GM21515 (cell line): ENCODE data around the gene PBRM1.

Source experiments
- ATAC-seq: cut with Tn5 transposase; IDR thresholded peaks from one replicate; pipeline ENCODE4 v1.9.1; 2021; ENCODE audit not compliant: unreplicated experiment

The PBRM1 gene

DNA sequence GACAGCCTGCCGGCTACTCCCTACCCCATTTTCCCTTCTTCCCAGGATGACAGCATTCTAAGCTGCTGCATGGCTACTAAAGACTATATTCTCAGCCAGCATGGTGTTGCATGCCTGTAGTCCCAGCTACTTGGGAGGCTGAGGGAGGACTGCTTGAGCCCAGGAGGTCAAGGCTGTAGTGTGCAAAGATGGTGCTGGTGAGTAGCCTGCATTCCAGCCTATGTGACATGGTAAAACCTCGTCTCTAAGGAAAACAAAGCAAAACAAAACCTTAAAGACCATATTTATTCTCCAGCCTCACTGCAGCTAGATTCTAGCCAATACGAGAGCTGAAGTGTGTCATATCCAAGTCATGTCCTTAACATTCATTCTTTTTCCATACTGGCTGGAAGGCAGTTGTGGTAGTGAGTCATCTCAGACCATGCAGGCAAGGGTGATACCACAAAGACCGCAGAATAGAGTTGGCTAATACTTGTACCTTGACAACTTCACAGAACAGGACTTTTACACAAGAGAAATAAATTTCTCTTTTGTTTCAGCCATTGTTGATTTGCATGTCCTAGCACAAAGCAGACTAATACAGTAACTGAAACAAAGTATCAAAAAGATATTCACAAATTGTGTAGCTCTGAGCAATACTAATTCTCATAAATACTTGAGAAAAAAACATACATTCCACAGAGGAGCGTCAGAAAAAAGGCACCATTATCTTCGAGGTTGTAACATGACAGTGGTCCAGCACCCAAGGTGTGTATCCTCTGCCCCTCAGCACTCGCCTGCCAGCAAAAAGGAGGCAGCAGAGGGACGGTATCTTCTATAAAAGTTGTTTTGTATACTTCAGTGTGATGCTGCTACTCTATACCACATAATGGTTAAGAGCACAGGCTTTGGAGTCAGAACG, 14.8 kb downstream of the PBRM1 start:
- peak; percentile 60 for ATAC-seq

DNA sequence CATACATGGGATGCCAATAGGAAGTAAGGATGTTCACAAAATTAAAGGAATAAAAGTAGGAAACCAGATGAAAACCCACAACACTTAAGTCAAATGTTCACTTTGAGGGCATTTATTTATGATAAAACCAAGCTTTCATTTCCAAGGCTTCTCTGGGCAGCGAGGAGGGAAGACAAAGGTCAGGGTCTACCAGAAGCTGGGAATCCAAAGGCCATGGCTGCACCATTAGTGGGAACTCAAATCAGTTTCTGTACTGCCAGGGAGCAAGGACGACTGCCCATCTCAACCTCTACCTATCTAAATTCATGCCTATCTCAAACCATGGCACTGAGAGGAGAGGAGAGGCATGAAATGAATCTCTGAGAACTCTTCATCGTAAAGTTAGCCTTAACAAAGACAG, 22.6 kb downstream of the PBRM1 start:
- no peak for ATAC-seq

DNA sequence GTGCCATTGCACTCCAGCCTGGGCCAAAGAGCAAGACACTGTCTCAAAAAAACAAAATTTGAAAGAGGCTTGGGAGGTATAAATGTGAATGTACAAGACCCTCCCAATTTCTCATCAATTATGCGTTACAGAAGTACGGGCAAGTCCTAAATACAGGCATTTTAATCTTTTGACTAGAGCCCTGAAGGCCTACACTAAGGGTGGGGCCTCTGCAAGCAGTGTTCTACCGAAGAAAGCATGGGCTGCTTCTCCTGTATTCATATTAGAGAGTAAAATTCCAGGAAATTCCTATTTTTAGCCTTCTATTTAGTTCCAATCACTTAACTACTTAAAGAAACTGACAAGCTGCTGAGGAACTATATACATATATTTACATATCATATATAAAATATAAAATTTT, 25.7 kb downstream of the PBRM1 start:
- no peak for ATAC-seq

DNA sequence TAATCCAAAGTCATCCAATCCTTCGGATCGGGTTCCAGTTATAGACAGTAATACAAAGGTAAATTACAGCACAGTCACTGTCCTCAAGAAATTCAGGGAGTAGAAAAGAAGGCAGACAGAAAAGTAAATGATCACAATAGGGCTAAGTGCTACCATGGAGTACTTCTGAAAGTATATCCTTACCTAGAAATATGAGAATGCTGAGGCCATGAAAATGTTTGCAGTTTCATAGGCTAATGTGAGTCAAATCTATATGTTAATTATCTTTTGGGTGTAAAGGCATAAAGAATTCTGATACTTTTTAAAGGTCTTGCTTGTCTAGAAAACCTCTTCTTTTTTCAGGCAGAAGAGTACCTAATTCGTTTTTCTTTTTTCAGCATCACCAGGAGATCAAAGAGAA, 29.8 kb downstream of the PBRM1 start:
- no peak for ATAC-seq

DNA sequence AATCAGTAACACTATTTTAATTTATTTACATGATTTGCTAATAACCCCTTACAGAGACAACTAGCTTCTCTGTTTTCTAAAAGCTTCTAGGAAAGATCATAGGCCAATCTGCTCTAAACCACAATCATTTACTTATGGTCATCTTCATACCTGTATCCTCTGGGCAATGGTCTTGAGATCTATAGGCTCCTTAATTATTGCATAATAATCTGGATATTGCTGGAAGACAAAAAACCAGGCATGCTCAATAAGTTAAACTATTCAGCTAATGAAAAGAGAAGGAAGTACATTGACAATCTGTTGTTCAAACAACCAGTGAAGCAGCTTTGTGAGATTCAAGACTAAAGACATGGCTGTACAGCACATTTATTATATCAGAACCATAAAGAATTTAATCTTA, 34.1 kb downstream of the PBRM1 start:
- ATAC-seq: no peak

DNA sequence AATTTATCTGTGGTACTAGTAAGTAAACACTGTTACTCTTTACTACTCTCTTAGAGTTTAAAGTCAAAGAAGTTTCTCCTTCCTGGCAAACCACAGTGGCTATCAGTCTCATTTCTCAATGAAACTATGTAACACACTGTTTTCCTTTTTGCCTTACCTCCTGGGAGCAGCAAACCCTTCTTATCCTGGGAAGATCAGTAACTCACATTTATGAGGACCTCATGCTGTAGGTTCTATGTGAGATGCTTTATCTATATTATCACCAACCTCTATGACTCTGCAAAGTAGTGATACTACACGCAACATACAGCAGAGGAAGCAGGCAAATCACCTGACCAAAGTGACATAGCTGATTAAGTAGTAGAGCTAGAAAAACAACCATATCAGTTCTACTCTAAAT, 35.3 kb downstream of the PBRM1 start:
- ATAC-seq: no peak

DNA sequence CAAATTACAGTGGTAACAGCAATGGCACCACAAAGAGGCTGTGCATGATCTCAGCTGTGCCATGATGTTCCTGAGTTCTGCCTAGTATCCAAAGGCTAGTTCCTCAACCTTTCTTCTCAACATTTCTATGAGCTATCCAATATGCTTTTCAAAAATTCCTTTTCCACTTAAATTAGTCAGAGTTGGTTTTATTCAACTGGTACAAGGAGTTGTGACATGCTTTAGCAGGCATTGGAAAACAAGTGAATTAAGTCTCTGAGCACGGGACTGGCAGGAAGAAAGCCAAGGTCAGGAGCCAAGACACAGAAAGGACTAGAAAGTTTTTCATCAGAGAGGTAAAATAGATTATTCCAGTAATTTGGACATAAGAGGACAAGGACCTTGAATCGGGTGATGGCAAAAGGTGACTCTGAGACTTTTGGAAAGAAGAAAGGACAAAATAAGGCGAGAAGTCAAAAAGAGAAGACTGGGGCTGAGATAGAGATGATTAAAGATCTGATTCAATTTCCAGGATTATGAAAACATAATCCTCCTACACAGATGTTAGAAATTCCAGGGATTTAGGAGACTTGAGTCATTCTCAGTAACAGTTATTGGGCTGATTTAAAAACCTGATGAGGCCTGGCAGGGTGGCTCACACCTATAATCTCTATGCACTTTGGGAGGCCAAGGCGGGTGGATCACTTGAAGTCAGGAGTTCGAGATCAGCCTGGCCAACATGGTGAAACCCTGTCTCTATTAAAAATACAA, 36.1 kb downstream of the PBRM1 start:
- no peak for ATAC-seq

DNA sequence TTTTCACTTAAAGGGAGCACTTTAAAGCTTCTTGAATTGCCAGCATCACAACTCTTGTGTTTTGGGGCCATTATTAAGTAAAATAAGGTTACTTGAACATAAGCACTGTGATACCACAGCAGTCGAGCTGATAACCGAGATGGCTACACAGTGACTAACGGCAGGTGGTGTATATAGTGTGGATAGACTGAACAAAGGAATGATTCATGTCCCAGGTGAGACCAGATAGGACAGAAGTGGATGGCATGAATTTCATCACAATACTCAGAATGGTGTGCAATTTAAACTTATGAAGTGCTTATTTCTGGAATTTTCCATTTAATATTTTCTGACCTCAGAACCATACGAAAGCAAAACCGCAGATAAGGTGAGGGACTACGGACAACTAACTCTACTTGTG, 40.2 kb downstream of the PBRM1 start:
- no peak for ATAC-seq

DNA sequence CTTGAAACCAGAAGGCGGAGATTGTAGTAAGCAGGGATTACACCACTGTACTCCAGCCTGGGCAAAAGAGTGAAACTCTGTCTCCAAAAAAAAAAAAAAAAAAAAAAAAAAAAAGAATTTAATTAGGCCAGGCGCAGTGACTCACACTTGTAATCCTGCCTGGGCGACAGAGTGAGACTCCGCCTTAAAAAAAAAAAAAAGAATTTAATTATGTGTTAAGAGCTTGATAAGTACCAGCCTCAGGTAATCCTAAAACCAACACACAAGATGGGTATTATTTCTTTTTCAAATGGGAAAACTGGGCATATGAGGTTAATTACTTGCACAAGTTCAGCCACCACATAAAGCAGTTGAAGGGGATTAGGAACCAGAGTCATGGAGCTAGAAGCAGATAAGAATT, 49.0 kb downstream of the PBRM1 start:
- no peak for ATAC-seq

DNA sequence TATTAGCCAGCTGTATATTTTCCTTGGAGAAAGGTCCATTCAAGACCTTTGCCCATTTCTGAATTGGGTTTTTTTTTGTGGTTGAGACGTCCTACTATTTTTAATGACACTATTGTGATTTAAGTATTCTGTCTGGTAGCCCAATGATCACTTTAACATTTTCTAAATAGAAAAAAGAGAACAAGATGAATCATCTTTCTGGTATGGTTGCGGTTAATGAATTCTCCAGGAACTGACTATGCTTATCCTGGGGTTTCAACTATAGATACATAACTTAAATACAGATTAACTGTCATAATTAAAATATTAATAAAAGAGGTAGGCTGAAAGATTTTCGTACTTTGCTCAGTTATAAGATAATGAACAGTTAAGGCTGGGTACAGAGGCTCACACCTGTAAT, 51.9 kb downstream of the PBRM1 start:
- no peak for ATAC-seq

DNA sequence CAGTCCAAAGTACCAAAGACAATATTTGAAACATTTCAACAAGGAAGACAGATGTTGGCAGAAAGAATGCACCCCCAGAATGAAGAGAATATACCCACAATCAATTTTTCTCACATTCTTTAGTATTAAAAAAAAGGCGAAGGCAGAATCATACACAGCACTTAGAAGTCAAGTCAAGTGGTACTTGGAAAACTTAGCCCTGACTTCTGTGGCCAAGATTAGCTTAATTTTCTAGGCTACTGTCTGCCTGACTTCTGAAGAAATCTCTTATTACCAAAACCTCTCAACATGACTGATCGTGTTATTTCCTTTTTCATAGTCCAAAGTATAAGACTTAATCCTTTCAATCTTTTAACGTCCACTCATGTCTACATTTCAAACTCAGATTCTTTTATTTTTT, 60.7 kb downstream of the PBRM1 start:
- no peak for ATAC-seq

DNA sequence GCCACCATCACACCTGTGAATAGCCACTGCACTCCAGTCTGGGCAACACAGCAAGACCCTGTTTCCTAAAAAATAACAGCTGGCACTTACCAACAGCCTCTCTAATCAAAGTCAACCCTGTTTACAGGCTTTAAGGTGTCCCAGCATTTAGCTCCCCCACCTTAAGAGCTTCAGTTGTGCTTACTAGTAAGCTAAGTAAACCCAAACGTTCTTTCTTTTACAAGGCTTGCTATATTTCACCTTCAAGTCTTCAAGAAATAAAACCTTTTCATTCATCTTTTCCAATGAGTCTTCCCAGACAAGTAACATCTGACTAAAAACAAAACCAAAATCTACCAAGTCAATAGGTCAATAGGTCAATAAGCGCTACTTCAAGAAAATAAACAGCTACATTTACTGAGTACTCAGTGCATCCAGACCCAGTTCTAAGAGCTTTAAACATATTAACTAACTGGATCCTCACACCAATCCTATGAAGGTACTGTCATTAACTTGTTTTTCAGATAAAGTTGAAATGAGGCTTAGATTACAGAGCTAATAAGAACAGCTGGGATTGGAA, 62.4 kb downstream of the PBRM1 start:
- ATAC-seq: no peak

DNA sequence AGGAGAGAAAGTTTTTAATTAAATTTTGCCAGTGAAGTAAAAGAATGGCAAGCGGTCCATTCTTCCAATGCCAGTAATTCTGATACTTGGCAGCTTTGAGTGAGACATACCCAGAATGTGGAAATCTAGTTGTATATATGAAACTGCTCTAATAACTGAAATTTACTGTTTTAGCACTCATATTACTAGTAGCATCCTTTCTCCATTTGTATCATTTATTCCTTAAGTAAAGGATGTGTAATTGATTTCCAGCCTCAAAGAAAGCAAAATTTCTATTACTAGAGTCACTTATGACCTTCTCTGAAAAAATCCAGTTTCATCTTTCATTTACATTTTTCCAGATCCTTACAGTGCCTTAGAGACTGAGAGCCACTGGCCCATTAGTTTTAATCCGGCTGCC, 65.1 kb downstream of the PBRM1 start:
- no peak for ATAC-seq

DNA sequence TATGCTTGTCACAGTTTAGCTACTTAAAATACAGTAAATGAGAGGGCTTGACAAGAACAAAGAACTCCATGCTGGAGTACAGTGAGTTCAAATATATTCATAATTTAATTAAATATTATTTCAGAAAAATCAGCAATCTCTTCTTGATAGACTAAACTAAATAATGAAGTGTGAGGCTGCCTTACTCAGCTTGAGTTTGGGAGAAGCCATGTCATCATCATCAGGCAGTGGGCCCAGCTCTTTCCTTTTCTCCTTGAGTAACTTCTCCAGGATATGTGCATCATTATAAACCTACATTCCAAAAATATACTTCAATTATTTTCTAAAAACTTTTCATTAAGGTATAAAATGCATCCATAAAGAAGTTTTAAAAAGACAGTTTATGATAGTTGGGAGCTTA, 70.5 kb downstream of the PBRM1 start:
- ATAC-seq: no peak

DNA sequence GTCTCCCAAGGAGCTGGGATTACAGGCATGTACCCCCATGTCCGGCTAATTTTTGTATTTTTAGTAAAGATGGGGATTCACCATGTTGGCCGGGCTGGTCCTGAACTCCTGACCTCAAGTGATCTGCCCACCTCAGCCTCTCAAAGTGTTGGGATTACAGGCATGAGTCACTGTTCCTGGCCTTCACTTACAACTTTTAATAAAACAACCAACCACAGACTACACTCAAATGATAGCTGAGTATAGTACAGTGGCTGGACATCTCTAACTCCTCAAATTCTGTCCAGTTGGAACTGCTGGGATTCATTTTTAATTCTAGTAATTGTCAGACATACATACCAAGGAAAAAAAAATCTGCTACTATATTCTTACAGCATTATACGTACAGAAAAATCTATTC, 71.0 kb downstream of the PBRM1 start:
- no peak for ATAC-seq

DNA sequence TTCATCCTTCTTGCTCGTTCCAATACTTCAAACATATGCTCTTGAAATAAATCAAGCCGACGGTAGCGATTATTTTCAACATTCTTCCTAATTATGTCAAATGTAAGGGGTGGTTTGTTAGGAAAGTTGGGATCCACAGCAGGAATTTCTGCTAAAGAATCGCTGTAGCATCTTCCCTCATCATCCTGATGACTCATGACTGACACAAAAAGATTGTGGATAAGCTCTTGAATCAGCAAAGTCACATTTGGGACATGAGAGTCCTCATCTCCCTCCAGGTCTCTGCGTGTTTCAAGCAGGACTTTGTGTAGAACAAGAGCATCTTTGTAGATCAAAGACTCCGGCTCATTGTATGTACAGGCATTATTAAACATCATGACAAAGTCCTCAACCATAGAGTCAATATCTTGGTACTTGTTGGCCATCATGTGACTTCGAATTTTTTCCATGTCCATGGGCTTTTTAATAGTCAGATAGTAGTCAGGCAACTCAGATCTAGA, 76.3 kb downstream of the PBRM1 start:
- ATAC-seq: no peak

DNA sequence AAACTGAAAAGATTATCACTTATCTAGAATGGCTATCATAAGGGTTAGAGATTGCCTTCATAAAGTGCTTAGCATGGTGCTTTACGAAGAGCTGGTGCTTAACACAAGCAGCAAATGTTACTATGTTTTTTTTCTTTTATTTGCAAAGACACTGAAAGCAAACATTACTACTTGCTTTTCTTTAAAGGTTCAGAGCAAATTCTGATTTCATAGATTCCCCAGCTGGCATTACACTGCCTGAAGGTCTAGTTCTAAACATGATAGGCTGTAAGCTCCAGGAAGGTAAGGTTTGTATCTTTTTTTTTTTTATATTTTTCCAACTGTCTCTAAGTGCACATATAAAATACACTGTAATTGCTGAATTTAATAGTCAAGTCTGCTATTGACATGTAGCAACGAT, 77.4 kb downstream of the PBRM1 start:
- ATAC-seq: no peak

DNA sequence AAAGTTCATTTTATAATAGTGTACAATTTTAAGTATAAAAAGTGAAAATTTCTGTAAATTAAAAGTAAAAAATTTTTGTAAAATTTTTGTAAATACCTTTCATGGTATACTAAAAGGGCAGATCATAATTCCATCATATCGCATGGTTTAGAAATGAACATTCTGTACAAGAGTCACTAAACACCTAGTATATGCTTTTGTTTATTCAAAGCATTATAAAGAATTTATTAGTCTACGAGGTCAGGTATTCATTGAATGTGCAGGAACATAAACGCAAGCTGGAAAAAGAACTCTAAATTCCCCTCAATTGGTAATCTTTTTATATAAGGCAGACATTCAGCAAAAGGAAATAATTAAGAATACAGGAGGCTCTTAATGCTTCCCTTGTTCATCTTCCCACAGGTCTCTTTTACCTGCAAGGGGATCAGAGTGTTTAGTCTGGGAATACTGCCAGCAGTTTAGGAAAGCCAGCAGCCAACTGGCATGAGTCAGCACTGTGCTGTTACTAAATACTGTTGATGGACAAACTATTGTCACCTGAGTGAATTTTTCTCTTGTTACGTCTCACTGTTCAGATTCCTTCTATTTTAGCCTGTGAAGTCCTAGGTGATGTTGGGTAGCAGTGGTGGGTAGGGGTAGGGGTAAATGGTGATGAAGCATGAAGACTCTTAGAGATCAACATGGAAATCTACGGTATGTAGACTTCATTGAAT, 79.2 kb downstream of the PBRM1 start:
- no peak for ATAC-seq

DNA sequence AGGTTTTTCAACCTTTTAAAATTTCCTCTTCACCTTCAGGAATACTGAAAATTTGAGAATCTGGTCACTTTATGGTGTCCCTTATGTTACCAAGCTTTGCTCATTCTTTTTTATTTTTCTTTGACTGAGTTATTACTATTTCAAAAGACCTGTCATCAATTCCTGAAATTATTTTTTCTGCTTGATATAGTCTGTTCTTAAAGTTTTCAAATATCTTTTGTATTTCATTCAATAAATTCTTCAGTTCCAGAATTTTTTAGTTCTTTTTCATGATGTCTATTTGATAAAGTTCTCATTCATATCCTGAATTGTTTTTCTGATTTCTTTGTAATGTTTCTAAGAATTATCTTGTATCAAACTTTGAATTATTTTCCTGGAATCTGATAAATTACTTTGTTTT, 85.5 kb downstream of the PBRM1 start:
- no peak for ATAC-seq

DNA sequence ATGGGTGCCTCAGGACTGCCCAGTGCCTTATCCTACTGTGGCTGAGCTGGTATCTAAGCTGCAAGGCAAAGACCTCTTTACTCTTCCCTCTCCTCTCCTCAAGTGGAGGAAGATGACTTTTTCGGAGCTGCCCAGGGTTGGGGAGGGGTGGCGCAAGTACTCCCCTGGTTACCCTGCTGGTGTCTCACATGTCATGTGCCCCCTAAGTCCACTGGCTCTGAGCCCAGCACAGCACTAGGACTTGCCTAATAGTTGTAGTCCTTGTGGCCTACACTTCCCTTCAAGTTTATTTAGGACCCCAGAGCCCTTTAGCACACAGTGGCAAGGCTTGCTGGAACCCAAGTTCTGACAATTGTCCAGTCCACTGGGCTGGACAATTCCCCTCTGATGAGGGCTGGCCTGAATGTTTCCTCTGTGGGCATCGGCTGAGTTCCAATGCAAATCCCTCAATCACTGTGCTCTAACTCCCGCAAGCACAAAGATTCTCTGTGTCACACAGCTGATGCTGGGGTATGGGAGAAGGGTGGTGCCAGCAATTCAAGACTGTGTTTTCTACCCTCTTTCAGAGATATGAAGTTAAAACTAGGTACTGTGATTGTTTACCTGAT, 89.0 kb downstream of the PBRM1 start:
- ATAC-seq: no peak

DNA sequence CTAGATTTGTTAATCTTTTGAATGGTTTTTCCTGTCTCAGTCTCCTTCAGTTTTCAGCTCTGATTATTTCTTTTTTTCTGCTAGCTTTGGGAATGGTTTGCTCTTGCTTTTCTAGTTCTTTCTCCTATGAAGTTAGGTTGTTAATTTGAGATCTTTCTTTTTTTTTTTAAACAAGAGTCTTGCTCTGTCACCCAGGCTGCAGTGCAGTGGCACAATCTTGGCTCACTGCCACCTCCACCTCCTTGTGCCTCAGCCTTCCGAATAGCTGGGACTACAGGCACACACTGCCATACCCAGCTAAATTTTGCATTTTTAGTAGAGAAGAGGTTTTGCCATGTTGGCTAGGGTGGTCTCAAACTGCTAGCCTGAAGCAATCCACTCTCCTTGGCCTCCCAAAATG, 92.6 kb downstream of the PBRM1 start:
- ATAC-seq: no peak
